ENCODE results near the gene ATL3.
"Not testable (repeated sequence)": the region's sequence is repeated elsewhere in the genome, so short reads cannot be mapped to it uniquely, and the experiment has no call there.

The ATL3 gene

GRCh38 chr11:63617686-63618085, 53.5 kb downstream of the ATL3 start:
- DNase-seq: not testable (repeated sequence)

GRCh38 chr11:63616953-63617352, 54.2 kb downstream of the ATL3 start:
- no peak for DNase-seq

GRCh38 chr11:63614136-63614671, 57.0 kb downstream of the ATL3 start, which contains the start of gene PLAAT3:
TSS of gene PLAAT3 (minus strand) at chr11:63614433. CDS start at chr11:63614014, 419 bp downstream.
- DNase-seq: peak; percentile 51

- DNase-seq: peak; percentile 53
Observed at GRCh38 chr11:63613517-63614135, 57.5 kb downstream of the ATL3 start.

- no peak for DNase-seq
Observed at GRCh38 chr11:63612181-63612580, 59.0 kb downstream of the ATL3 start.

- no peak for DNase-seq
Observed at GRCh38 chr11:63611395-63611747, 59.8 kb downstream of the ATL3 start.

- no peak for DNase-seq
Observed at GRCh38 chr11:63610604-63611394, 60.4 kb downstream of the ATL3 start.

- no peak for DNase-seq
Observed at GRCh38 chr11:63609971-63610580, 61.1 kb downstream of the ATL3 start.

- DNase-seq: no peak
Observed at GRCh38 chr11:63609536-63609935, 61.6 kb downstream of the ATL3 start.

GRCh38 chr11:63608353-63609345, 62.5 kb downstream of the ATL3 start:
- no peak for DNase-seq

- DNase-seq: no peak
Observed at GRCh38 chr11:63603180-63603518, 68.0 kb downstream of the ATL3 start.

GRCh38 chr11:63602290-63603179, 68.6 kb downstream of the ATL3 start:
- DNase-seq: not testable (repeated sequence)

- no peak for DNase-seq
Observed at GRCh38 chr11:63599211-63600122, 71.7 kb downstream of the ATL3 start.

GRCh38 chr11:63598556-63598955, 72.6 kb downstream of the ATL3 start:
- DNase-seq: no peak

- DNase-seq: no peak
Observed at GRCh38 chr11:63595296-63595695, 75.9 kb downstream of the ATL3 start.

GRCh38 chr11:63592975-63593395, 78.2 kb downstream of the ATL3 start:
- DNase-seq: no peak

- DNase-seq: no peak
Observed at GRCh38 chr11:63590024-63590788, 81.0 kb downstream of the ATL3 start.

- DNase-seq: no peak
Observed at GRCh38 chr11:63589000-63589399, 82.2 kb downstream of the ATL3 start.

- no peak for DNase-seq
Observed at GRCh38 chr11:63586451-63587166, 84.6 kb downstream of the ATL3 start.
